ENCODE results near the gene CDKAL1. TPM values are rescaled to one million over a fixed set of nuclear protein-coding genes. Genes with fewer than 3 reads are reported as not detected.

The CDKAL1 gene
- total and polyA plus RNA-seq, 4 donors = 3.0 to 21.7 (median 9.4) TPM

DNA sequence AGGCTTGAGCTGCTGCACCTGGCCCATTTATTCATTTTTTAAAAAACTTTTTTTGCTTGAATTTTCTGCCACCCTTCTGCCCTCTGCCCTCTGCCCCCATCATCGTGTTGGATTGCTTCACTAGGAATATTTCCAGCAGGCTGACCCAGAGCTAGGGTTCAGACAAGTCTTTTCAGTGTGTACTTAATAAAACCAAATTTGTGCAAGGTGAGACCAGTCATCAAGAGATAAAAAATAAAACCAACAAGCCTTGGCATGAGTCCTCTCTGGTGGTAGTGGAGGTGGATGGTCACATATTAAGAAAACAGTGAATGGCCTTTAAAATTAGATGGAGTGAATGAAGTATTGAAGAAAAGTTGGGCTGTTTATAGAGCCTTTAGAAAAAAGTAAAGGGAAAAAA is 239.6 kb downstream of the CDKAL1 start:
- intact Hi-C loops (cut with DNase I) = no loop called here
- ATAC-seq (ENCODE audit: low FRiP score) = no peak
- WGBS, 2 donors = 95 to 100% methylated on average over 1 of the region's 1 CpG
- H3K27ac ChIP-seq (ENCODE audit: low read depth in 1 of 2, low read length in 2 of 2) = no peak overlapping the region
- H3K4me3 ChIP-seq (ENCODE audit: low read length in 2 of 2) = no peak overlapping the region
- no peaks in the 10 kb centered on the region for H3K9me3 ChIP-seq (ENCODE audit: control insufficient read depth, low read length)
- no peaks in the 10 kb centered on the region for H3K36me3 ChIP-seq (ENCODE audit: control insufficient read depth in 1 of 2, insufficient read depth in 2 of 2, low read length in 1 of 2)
- no peaks in the 10 kb centered on the region for H3K4me1 ChIP-seq (ENCODE audit: control insufficient read depth in 1 of 2, insufficient read depth in 2 of 2, low read length in 2 of 2)
- DNase-seq = no peak
- H3K27me3 ChIP-seq (ENCODE audit: control insufficient read depth in 1 of 2, insufficient read depth in 2 of 2, low read length in 1 of 2) = no peaks in the 10 kb centered on the region

- ATAC-seq (ENCODE audit: low FRiP score) = no peak
These were observed 241.7 kb downstream of the CDKAL1 start for GRCh38 chr6:20775981-20776380.

DNA sequence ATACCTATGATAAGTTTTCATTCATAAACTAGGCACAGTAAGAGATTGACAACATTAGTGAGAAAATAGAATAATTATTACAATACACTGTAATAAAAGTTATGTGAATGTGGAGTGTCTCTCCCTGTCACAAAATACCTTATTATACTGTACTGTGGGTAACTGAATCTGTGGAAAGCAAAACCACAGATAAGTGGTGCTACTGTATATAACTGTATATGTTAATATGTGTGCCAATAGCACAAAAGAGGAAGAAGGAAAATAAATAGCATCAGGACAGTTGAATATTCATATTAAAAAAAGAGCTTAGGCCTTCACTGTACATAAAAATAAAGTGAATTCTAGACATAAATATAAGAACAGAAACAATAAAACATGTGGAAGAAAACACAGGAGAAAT is 243.5 kb downstream of the CDKAL1 start:
- H3K9me3 ChIP-seq (ENCODE audit: control insufficient read depth, low read length) = no peaks in the 10 kb centered on the region
- DNase-seq = no peak
- H3K27ac ChIP-seq (ENCODE audit: low read depth in 1 of 2, low read length in 2 of 2) = no peak overlapping the region
- H3K36me3 ChIP-seq (ENCODE audit: control insufficient read depth in 1 of 2, insufficient read depth in 2 of 2, low read length in 1 of 2) = peaks cover 2 to 3% of the 10 kb centered on the region in 2 donors
- no peak overlapping the region for H3K4me3 ChIP-seq (ENCODE audit: low read length in 2 of 2)
- H3K27me3 ChIP-seq (ENCODE audit: control insufficient read depth in 1 of 2, insufficient read depth in 2 of 2, low read length in 1 of 2) = no peaks in the 10 kb centered on the region
- intact Hi-C loops (cut with DNase I) = no loop called here
- no peaks in the 10 kb centered on the region for H3K4me1 ChIP-seq (ENCODE audit: control insufficient read depth in 1 of 2, insufficient read depth in 2 of 2, low read length in 2 of 2)
- ATAC-seq (ENCODE audit: low FRiP score) = no peak

More at GRCh38 chr6:20775981-20776380, 241.7 kb downstream of the CDKAL1 start:
- Histone ChIP-seq H3K4me3 (ENCODE audit: low read length in 2 of 2) (no peak overlapping the region), H3K36me3 (ENCODE audit: control insufficient read depth in 1 of 2, insufficient read depth in 2 of 2, low read length in 1 of 2) (no peaks in the 10 kb centered on the region), H3K27ac (ENCODE audit: low read depth in 1 of 2, low read length in 2 of 2) (no peak overlapping the region), H3K4me1 (ENCODE audit: control insufficient read depth in 1 of 2, insufficient read depth in 2 of 2, low read length in 2 of 2) (no peaks in the 10 kb centered on the region), H3K9me3 (ENCODE audit: control insufficient read depth, low read length) (no peaks in the 10 kb centered on the region), H3K27me3 (ENCODE audit: control insufficient read depth in 1 of 2, insufficient read depth in 2 of 2, low read length in 1 of 2) (no peaks in the 10 kb centered on the region)
- no peak for DNase-seq
- intact Hi-C loops (cut with DNase I) = no loop called here
- 89 to 90% methylated on average over 1 of the region's 1 CpG for WGBS, 2 donors

DNA sequence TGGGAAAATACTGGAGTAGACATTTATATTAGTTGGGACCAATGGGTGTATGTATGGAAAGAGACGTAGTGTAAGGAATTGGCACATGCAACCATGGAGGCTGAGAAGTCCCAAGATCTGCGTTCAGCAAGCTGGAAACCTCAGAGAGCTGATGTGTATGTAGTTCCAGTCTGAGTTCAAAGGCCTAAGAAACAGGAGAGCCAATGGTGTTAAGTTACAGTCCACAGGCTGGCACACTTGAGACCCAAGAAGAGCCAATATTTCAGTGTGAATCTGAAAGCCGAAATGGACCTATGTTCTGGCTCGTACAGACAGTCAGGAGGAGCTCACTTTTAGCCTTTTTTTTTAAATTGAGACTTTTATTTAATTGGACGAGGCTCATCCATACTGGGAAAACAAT is 244.2 kb downstream of the CDKAL1 start:
- intact Hi-C loops (cut with DNase I) = no loop called here
- peaks cover 2 to 3% of the 10 kb centered on the region in 2 donors for H3K36me3 ChIP-seq (ENCODE audit: control insufficient read depth in 1 of 2, insufficient read depth in 2 of 2, low read length in 1 of 2)
- ATAC-seq (ENCODE audit: low FRiP score) (no peak), DNase-seq (no peak)
- WGBS, 2 donors = 96 to 97% methylated on average over 5 of the region's 5 CpGs
- H3K27ac ChIP-seq (ENCODE audit: low read depth in 1 of 2, low read length in 2 of 2) = no peak overlapping the region
- H3K27me3 ChIP-seq (ENCODE audit: control insufficient read depth in 1 of 2, insufficient read depth in 2 of 2, low read length in 1 of 2) = no peaks in the 10 kb centered on the region
- no peaks in the 10 kb centered on the region for H3K4me1 ChIP-seq (ENCODE audit: control insufficient read depth in 1 of 2, insufficient read depth in 2 of 2, low read length in 2 of 2)
- H3K4me3 ChIP-seq (ENCODE audit: low read length in 2 of 2) = no peak overlapping the region
- H3K9me3 ChIP-seq (ENCODE audit: control insufficient read depth, low read length) = no peaks in the 10 kb centered on the region

GRCh38 chr6:20778912-20779311 is 244.7 kb downstream of the CDKAL1 start:
- peaks cover 2 to 3% of the 10 kb centered on the region in 2 donors for H3K36me3 ChIP-seq (ENCODE audit: control insufficient read depth in 1 of 2, insufficient read depth in 2 of 2, low read length in 1 of 2)
- no peak overlapping the region for H3K4me3 ChIP-seq (ENCODE audit: low read length in 2 of 2)
- no peak for DNase-seq
- WGBS, 2 donors = 93 to 94% methylated on average over 6 of the region's 6 CpGs
- no peak overlapping the region for H3K27ac ChIP-seq (ENCODE audit: low read depth in 1 of 2, low read length in 2 of 2)
- no peak for ATAC-seq (ENCODE audit: low FRiP score)
- no peaks in the 10 kb centered on the region for H3K27me3 ChIP-seq (ENCODE audit: control insufficient read depth in 1 of 2, insufficient read depth in 2 of 2, low read length in 1 of 2)
- intact Hi-C loops (cut with DNase I) = no loop called here
- no peaks in the 10 kb centered on the region for H3K4me1 ChIP-seq (ENCODE audit: control insufficient read depth in 1 of 2, insufficient read depth in 2 of 2, low read length in 2 of 2)
- no peaks in the 10 kb centered on the region for H3K9me3 ChIP-seq (ENCODE audit: control insufficient read depth, low read length)

- 87 to 95% methylated on average over 3 of the region's 3 CpGs for WGBS, 2 donors
- ATAC-seq (ENCODE audit: low FRiP score) = no peak
- intact Hi-C loops (cut with DNase I) = loop anchor here in 1 of 2 donors (10.0 kb wide), 1 partner anchor 796 kb away; no protein-coding TSS in a partner anchor
These were observed 254.9 kb downstream of the CDKAL1 start for GRCh38 chr6:20789162-20789561.

GRCh38 chr6:20790032-20790791 is 256.0 kb downstream of the CDKAL1 start:
- intact Hi-C loops (cut with DNase I) = no loop called here
- H3K36me3 ChIP-seq (ENCODE audit: control insufficient read depth in 1 of 2, insufficient read depth in 2 of 2, low read length in 1 of 2) = no peaks in the 10 kb centered on the region
- WGBS, 2 donors = 92 to 97% methylated on average over 9 of the region's 9 CpGs

More at GRCh38 chr6:20789162-20789561, 254.9 kb downstream of the CDKAL1 start:
- H3K9me3 ChIP-seq (ENCODE audit: control insufficient read depth, low read length) = no peaks in the 10 kb centered on the region
- no peaks in the 10 kb centered on the region for H3K27me3 ChIP-seq (ENCODE audit: control insufficient read depth in 1 of 2, insufficient read depth in 2 of 2, low read length in 1 of 2)
- no peak overlapping the region for H3K4me3 ChIP-seq (ENCODE audit: low read length in 2 of 2)
- H3K36me3 ChIP-seq (ENCODE audit: control insufficient read depth in 1 of 2, insufficient read depth in 2 of 2, low read length in 1 of 2) = no peaks in the 10 kb centered on the region
- H3K27ac ChIP-seq (ENCODE audit: low read depth in 1 of 2, low read length in 2 of 2) = no peak overlapping the region
- H3K4me1 ChIP-seq (ENCODE audit: control insufficient read depth in 1 of 2, insufficient read depth in 2 of 2, low read length in 2 of 2) = no peaks in the 10 kb centered on the region
- DNase-seq = no peak

GRCh38 chr6:20791074-20791473 is 256.8 kb downstream of the CDKAL1 start:
- DNase-seq (no peak), ATAC-seq (ENCODE audit: low FRiP score) (no peak)
- H3K36me3 ChIP-seq (ENCODE audit: control insufficient read depth in 1 of 2, insufficient read depth in 2 of 2, low read length in 1 of 2) = no peaks in the 10 kb centered on the region
- no peak overlapping the region for H3K27ac ChIP-seq (ENCODE audit: low read depth in 1 of 2, low read length in 2 of 2)
- H3K27me3 ChIP-seq (ENCODE audit: control insufficient read depth in 1 of 2, insufficient read depth in 2 of 2, low read length in 1 of 2) = no peaks in the 10 kb centered on the region
- intact Hi-C loops (cut with DNase I) = no loop called here
- H3K9me3 ChIP-seq (ENCODE audit: control insufficient read depth, low read length) = no peaks in the 10 kb centered on the region
- H3K4me1 ChIP-seq (ENCODE audit: control insufficient read depth in 1 of 2, insufficient read depth in 2 of 2, low read length in 2 of 2) = no peaks in the 10 kb centered on the region
- 96 to 98% methylated on average over 4 of the region's 4 CpGs for WGBS, 2 donors
- no peak overlapping the region for H3K4me3 ChIP-seq (ENCODE audit: low read length in 2 of 2)

More at GRCh38 chr6:20790032-20790791, 256.0 kb downstream of the CDKAL1 start:
- no peaks in the 10 kb centered on the region for H3K9me3 ChIP-seq (ENCODE audit: control insufficient read depth, low read length)
- no peak overlapping the region for H3K4me3 ChIP-seq (ENCODE audit: low read length in 2 of 2)
- ATAC-seq (ENCODE audit: low FRiP score) = no peak
- H3K27me3 ChIP-seq (ENCODE audit: control insufficient read depth in 1 of 2, insufficient read depth in 2 of 2, low read length in 1 of 2) = no peaks in the 10 kb centered on the region
- no peaks in the 10 kb centered on the region for H3K4me1 ChIP-seq (ENCODE audit: control insufficient read depth in 1 of 2, insufficient read depth in 2 of 2, low read length in 2 of 2)
- no peak for DNase-seq
- no peak overlapping the region for H3K27ac ChIP-seq (ENCODE audit: low read depth in 1 of 2, low read length in 2 of 2)

DNA sequence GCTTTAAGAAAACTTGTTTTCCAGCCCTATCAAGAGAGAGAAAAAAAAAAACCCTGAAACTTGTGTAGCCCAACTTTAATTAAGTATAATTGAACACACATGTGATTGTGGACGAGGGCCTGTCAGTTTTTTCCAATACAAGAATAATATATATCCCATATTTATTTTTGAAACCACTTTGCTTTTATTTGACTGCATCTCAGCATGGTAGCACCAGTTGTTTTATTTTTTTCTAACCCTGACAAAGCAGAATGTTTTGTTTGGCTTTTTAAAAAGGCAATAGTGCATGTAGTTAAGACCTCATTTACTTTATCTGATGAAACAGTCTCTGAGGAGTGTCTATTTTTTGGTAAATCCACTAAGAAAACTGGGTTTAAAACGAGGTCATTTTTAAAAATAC is 257.7 kb downstream of the CDKAL1 start:
- Histone ChIP-seq H3K36me3 (ENCODE audit: control insufficient read depth in 1 of 2, insufficient read depth in 2 of 2, low read length in 1 of 2) (no peaks in the 10 kb centered on the region), H3K4me3 (ENCODE audit: low read length in 2 of 2) (no peak overlapping the region), H3K27ac (ENCODE audit: low read depth in 1 of 2, low read length in 2 of 2) (no peak overlapping the region), H3K27me3 (ENCODE audit: control insufficient read depth in 1 of 2, insufficient read depth in 2 of 2, low read length in 1 of 2) (no peaks in the 10 kb centered on the region), H3K4me1 (ENCODE audit: control insufficient read depth in 1 of 2, insufficient read depth in 2 of 2, low read length in 2 of 2) (no peaks in the 10 kb centered on the region), H3K9me3 (ENCODE audit: control insufficient read depth, low read length) (no peaks in the 10 kb centered on the region)
- 29 to 31% methylated on average over 2 of the region's 2 CpGs for WGBS, 2 donors
- ATAC-seq (ENCODE audit: low FRiP score) = no peak
- no peak for DNase-seq
- intact Hi-C loops (cut with DNase I) = no loop called here
